Skeletal muscle cell (primary cell): ENCODE data around the gene NT5C3A.
A peak's percentile ranks its signal among the peaks of the same experiment; 100 is the strongest.
"Not testable (repeated sequence)": the region's sequence is repeated elsewhere in the genome, so short reads cannot be mapped to it uniquely, and the experiment has no call there.

ENCODE experiments used
- DNase-seq: peaks from one replicate; pipeline ENCODE4 v3.0.0-alpha.2; 2010; ENCODE audit warnings: low read depth
- H3K4me3 ChIP-seq: 2 replicates; pipeline ENCODE4 v1.5.1; 2011; ENCODE audit warnings: low read depth, mild to moderate bottlenecking, control low read depth, low read length, moderate library complexity

Gene NT5C3A

GRCh38 chr7:33044986-33045385 lies 17.6 kb downstream of the NT5C3A start:
- H3K4me3 ChIP-seq: no peak overlapping the region
- no peak for DNase-seq

- DNase-seq: no peak
- H3K4me3 ChIP-seq: no peak overlapping the region
Measured at GRCh38 chr7:33044401-33044718, 18.2 kb downstream of the NT5C3A start.

- no peak for DNase-seq
- H3K4me3 ChIP-seq: no peak overlapping the region
Measured at GRCh38 chr7:33043501-33044400, 18.8 kb downstream of the NT5C3A start.

- DNase-seq: no peak
Measured at GRCh38 chr7:33041631-33042428, 20.7 kb downstream of the NT5C3A start.

GRCh38 chr7:33040803-33041516 lies 21.6 kb downstream of the NT5C3A start:
- DNase-seq: no peak
- H3K4me3 ChIP-seq: no peak overlapping the region

More at GRCh38 chr7:33041631-33042428, 20.7 kb downstream of the NT5C3A start:
- no peak overlapping the region for H3K4me3 ChIP-seq

GRCh38 chr7:33039903-33040292 lies 22.7 kb downstream of the NT5C3A start:
- H3K4me3 ChIP-seq: peak overlapping the region; percentile 26
- no peak for DNase-seq

- H3K4me3 ChIP-seq: peak overlapping the region; percentile 26
Measured at GRCh38 chr7:33039257-33039902, 23.2 kb downstream of the NT5C3A start.

GRCh38 chr7:33038639-33039038 lies 23.9 kb downstream of the NT5C3A start:
- no peak overlapping the region for H3K4me3 ChIP-seq
- no peak for DNase-seq

More at GRCh38 chr7:33039257-33039902, 23.2 kb downstream of the NT5C3A start:
- DNase-seq: no peak

GRCh38 chr7:33035776-33036175 lies 26.8 kb downstream of the NT5C3A start:
- H3K4me3 ChIP-seq: no peak overlapping the region
- DNase-seq: no peak

GRCh38 chr7:33024189-33024757 lies 38.3 kb downstream of the NT5C3A start:
- H3K4me3 ChIP-seq: no peak overlapping the region
- no peak for DNase-seq

GRCh38 chr7:33012364-33012763 lies 50.2 kb downstream of the NT5C3A start:
- DNase-seq: no peak
- no peak overlapping the region for H3K4me3 ChIP-seq

- no peak for DNase-seq
- H3K4me3 ChIP-seq: no peak overlapping the region
Measured at GRCh38 chr7:33009734-33010133, 52.8 kb downstream of the NT5C3A start.

- not testable (repeated sequence) for DNase-seq, H3K4me3 ChIP-seq
Measured at GRCh38 chr7:33005690-33006089, 56.9 kb downstream of the NT5C3A start.

- DNase-seq, H3K4me3 ChIP-seq: not testable (repeated sequence)
Measured at GRCh38 chr7:33005193-33005592, 57.4 kb downstream of the NT5C3A start.

- H3K4me3 ChIP-seq, DNase-seq: not testable (repeated sequence)
Measured at GRCh38 chr7:33004104-33004616, 58.4 kb downstream of the NT5C3A start.

- H3K4me3 ChIP-seq, DNase-seq: not testable (repeated sequence)
Measured at GRCh38 chr7:33003111-33003510, 59.5 kb downstream of the NT5C3A start.

- DNase-seq, H3K4me3 ChIP-seq: not testable (repeated sequence)
Measured at GRCh38 chr7:32999380-32999779, 63.2 kb downstream of the NT5C3A start.

- DNase-seq, H3K4me3 ChIP-seq: not testable (repeated sequence)
Measured at GRCh38 chr7:32998361-32999171, 64.0 kb downstream of the NT5C3A start.
